NCI-H146 treated with DMSO at 0.1 percent for 48 hours (cell line): ENCODE measurements around the gene SNX25.
"Not testable (repeated sequence)": the region's sequence is repeated elsewhere in the genome, so short reads cannot be mapped to it uniquely, and the experiment has no call there.

Source experiments
- DNase-seq: peaks from one replicate; lab custom pipeline; 2025; ENCODE audit not compliant: unreplicated experiment; lab: John Stamatoyannopoulos, UW

The SNX25 gene

GRCh38 chr4:185204238-185204910, 5.0 kb upstream of the SNX25 start:
- DNase-seq: no peak

GRCh38 chr4:185205073-185205472, 4.3 kb upstream of the SNX25 start:
- not testable (repeated sequence) for DNase-seq

GRCh38 chr4:185205697-185206342, 3.6 kb upstream of the SNX25 start:
- no peak for DNase-seq

- no peak for DNase-seq
Observed at GRCh38 chr4:185207466-185207865, 1.9 kb upstream of the SNX25 start.

GRCh38 chr4:185209852-185210101, 379 bp downstream of the SNX25 start:
- not testable (repeated sequence) for DNase-seq

GRCh38 chr4:185210102-185210981, 944 bp downstream of the SNX25 start:
- no peak for DNase-seq

- no peak for DNase-seq
Observed at GRCh38 chr4:185211035-185211434, 1.6 kb downstream of the SNX25 start.

- DNase-seq: no peak
Observed at GRCh38 chr4:185211641-185212040, 2.2 kb downstream of the SNX25 start.

- DNase-seq: no peak
Observed at GRCh38 chr4:185212581-185212980, 3.2 kb downstream of the SNX25 start.

- no peak for DNase-seq
Observed at GRCh38 chr4:185213877-185214276, 4.5 kb downstream of the SNX25 start.

- DNase-seq: no peak
Observed at GRCh38 chr4:185215261-185215660, 5.9 kb downstream of the SNX25 start.

GRCh38 chr4:185217408-185217975, 8.1 kb downstream of the SNX25 start:
- DNase-seq: no peak

GRCh38 chr4:185218312-185218711, 8.9 kb downstream of the SNX25 start:
- DNase-seq: no peak

- no peak for DNase-seq
Observed at GRCh38 chr4:185219551-185220344, 10.3 kb downstream of the SNX25 start.

GRCh38 chr4:185221491-185221890, 12.1 kb downstream of the SNX25 start:
- no peak for DNase-seq

GRCh38 chr4:185221912-185222311, 12.5 kb downstream of the SNX25 start:
- no peak for DNase-seq

GRCh38 chr4:185222598-185222997, 13.2 kb downstream of the SNX25 start:
- no peak for DNase-seq

- DNase-seq: no peak
Observed at GRCh38 chr4:185224597-185224996, 15.2 kb downstream of the SNX25 start.

- DNase-seq: no peak
Observed at GRCh38 chr4:185225940-185226339, 16.5 kb downstream of the SNX25 start.

- DNase-seq: no peak
Observed at GRCh38 chr4:185227131-185227551, 17.7 kb downstream of the SNX25 start.

GRCh38 chr4:185227713-185228278, 18.4 kb downstream of the SNX25 start:
- DNase-seq: no peak
